ENCODE measurements around the gene AGAP2. TPM values are rescaled to one million over a fixed set of nuclear protein-coding genes. Genes with fewer than 3 reads are reported as not detected.

The AGAP2 gene
- total and polyA plus RNA-seq, 2 of the 13 experiments (the other 11 are each of a cell fraction or from before 2014, with no cell fraction given): 0.38 to 0.45 TPM

DNA sequence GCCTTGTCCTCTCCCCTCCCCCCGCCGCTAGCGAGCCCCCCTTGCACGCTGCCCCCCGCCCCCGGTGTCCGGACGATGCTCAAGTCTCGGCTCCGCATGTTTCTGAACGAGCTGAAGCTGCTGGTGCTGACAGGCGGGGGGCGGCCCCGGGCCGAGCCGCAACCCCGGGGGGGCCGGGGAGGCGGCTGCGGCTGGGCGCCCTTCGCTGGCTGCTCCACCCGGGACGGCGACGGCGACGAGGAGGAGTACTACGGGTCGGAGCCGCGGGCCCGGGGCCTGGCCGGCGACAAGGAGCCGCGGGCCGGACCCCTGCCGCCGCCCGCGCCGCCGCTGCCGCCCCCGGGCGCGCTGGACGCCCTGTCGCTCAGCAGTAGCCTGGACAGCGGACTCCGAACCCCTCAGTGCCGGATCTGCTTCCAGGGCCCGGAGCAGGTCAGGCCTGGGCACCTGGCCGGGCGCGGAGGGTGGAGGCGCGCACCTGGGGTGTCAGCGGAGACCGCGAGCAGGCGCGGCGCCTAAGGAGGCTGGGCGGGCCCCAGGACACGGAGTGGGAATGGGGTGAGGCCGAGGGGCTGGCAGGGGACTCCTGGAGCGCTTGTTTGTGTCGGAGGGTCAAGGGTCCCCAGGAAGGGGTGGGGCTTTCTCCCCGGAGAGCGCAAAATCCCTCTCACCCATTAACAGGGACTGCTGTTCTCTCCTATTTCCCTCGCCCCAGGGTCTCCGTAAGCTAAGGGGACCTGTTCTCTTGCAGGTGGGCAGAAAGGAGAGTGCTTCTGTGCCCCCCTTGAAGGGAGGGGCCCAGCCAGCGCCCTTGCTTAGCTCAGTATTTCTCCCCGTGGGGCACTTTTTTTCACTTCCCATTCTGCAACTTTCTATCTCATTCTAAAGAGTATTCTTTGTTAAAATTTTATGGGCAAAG lies 17.2 kb upstream of the AGAP2 start (continued):
- TF ChIP-seq, protein P1, sequence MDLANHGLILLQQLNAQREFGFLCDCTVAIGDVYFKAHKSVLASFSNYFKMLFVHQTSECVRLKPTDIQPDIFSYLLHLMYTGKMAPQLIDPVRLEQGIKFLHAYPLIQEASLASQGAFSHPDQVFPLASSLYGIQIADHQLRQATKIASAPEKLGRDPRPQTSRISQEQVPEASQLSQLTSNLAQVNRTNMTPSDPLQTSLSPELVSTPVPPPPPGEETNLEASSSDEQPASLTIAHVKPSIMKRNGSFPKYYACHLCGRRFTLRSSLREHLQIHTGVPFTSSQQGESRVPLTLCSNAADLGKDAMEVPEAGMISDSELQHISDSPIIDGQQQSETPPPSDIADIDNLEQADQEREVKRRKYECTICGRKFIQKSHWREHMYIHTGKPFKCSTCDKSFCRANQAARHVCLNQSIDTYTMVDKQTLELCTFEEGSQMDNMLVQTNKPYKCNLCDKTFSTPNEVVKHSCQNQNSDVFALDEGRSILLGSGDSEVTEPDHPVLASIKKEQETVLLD (CRISPR knock-in tag; IDR thresholded peaks at IDR 0.05; ENCODE audit: low read depth): 0 out of 2 replicates have a peak, but pooled peaks have one; percentile 6
- no peak for TF ChIP-seq ISX (CRISPR knock-in tag; conservative IDR thresholded peaks at IDR 0.05)
- TF ChIP-seq MAZ (IDR thresholded peaks at IDR 0.05; ENCODE audit: borderline replicate concordance, low read depth, low read length): no peak
- TF ChIP-seq MAZ (CRISPR knock-in tag; IDR thresholded peaks at IDR 0.05; ENCODE audit: low read depth): peak; percentile 72
- TF ChIP-seq ZNF225 (CRISPR knock-in tag; IDR thresholded peaks at IDR 0.05): no peak
- TF ChIP-seq ELF3 (CRISPR knock-in tag; IDR thresholded peaks at IDR 0.05): 0 out of 2 replicates have a peak, but pooled peaks have one; percentile 16
- peak; percentile 69; the same call in 1 of the 2 replicates for TF ChIP-seq TAF1 (CRISPR knock-in tag; IDR thresholded peaks at IDR 0.05)
- no peak for TF ChIP-seq HCFC1 (IDR thresholded peaks at IDR 0.05; ENCODE audit: low read depth, low read length)
- TF ChIP-seq, protein P2, sequence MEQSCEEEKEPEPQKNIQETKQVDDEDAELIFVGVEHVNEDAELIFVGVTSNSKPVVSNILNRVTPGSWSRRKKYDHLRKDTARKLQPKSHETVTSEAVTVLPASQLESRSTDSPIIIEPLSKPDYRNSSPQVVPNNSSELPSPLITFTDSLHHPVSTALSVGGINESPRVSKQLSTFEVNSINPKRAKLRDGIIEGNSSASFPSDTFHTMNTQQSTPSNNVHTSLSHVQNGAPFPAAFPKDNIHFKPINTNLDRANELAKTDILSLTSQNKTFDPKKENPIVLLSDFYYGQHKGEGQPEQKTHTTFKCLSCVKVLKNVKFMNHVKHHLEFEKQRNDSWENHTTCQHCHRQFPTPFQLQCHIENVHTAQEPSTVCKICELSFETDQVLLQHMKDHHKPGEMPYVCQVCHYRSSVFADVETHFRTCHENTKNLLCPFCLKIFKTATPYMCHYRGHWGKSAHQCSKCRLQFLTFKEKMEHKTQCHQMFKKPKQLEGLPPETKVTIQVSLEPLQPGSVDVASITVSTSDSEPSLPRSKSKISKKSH (CRISPR knock-in tag; IDR thresholded peaks at IDR 0.05; ENCODE audit: borderline replicate concordance): peak; percentile 45; the same call in 1 of the 2 replicates
- 0 out of 2 replicates have a peak, but pooled peaks have one; percentile 5 for TF ChIP-seq ZNF629 (CRISPR knock-in tag; conservative IDR thresholded peaks at IDR 0.05)
- TF ChIP-seq FOXA3 (CRISPR knock-in tag; IDR thresholded peaks at IDR 0.05): 0 out of 2 replicates have a peak, but pooled peaks have one; percentile 8
- no peak for TF ChIP-seq NFIC (IDR thresholded peaks at IDR 0.05; ENCODE audit: low read length)
- peak; percentile 74 for TF ChIP-seq POLR2G (IDR thresholded peaks at IDR 0.05; ENCODE audit: low read depth, low read length)
- TF ChIP-seq, protein P3, sequence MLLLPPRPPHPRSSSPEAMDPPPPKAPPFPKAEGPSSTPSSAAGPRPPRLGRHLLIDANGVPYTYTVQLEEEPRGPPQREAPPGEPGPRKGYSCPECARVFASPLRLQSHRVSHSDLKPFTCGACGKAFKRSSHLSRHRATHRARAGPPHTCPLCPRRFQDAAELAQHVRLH (CRISPR knock-in tag; IDR thresholded peaks at IDR 0.05; ENCODE audit: borderline replicate concordance, low read depth): no peak
- TF ChIP-seq POLR2AphosphoS5 (IDR thresholded peaks at IDR 0.05; ENCODE audit: low read depth, low read length): peak; percentile 63
- peak; percentile 52; the same call in 1 of the 2 replicates for TF ChIP-seq ZBTB42 (CRISPR knock-in tag; IDR thresholded peaks at IDR 0.05)
- TF ChIP-seq SIX4 (CRISPR knock-in tag; IDR thresholded peaks at IDR 0.05): no peak
- TF ChIP-seq ZNF350 (CRISPR knock-in tag; IDR thresholded peaks at IDR 0.05; ENCODE audit: borderline replicate concordance, low read depth): no peak
- TF ChIP-seq ZNF788 (CRISPR knock-in tag; IDR thresholded peaks at IDR 0.05; ENCODE audit: borderline replicate concordance): peak; percentile 23; the same call in 1 of the 2 replicates
- TF ChIP-seq ZNF746 (CRISPR knock-in tag; IDR thresholded peaks at IDR 0.05): peak; percentile 59; the same call in 1 of the 2 replicates
- no peak for TF ChIP-seq KDM3A (CRISPR knock-in tag; IDR thresholded peaks at IDR 0.05; ENCODE audit: low read depth)
- no peak for TF ChIP-seq MED8 (CRISPR knock-in tag; IDR thresholded peaks at IDR 0.05; ENCODE audit: insufficient replicate concordance)
- TF ChIP-seq ZKSCAN5 (CRISPR knock-in tag; IDR thresholded peaks at IDR 0.05): no peak
- no peak for TF ChIP-seq RBM39 (IDR thresholded peaks at IDR 0.05; ENCODE audit: low read depth, low read length, poor library complexity, severe bottlenecking)
- TF ChIP-seq ETV5 (CRISPR knock-in tag; IDR thresholded peaks at IDR 0.05; ENCODE audit: borderline replicate concordance): peak; percentile 20; the same call in 1 of the 2 replicates
- TF ChIP-seq ZNF430 (CRISPR knock-in tag; IDR thresholded peaks at IDR 0.05): peak; percentile 55; the same call in 1 of the 2 replicates
- no peak for TF ChIP-seq ZMYM4 (CRISPR knock-in tag; IDR thresholded peaks at IDR 0.05)
- no peak for TF ChIP-seq PAWR (CRISPR knock-in tag; IDR thresholded peaks at IDR 0.05; ENCODE audit: borderline replicate concordance)
